HG02642 (cell line): ENCODE results near the gene SLBP.
A peak's percentile ranks its signal among the peaks of the same experiment; 100 is the strongest.

ENCODE experiments used
- ATAC-seq: cut with Tn5 transposase; IDR thresholded peaks from one replicate; pipeline ENCODE4 v1.9.1; 2021; ENCODE audit warnings: mild to moderate bottlenecking; ENCODE audit not compliant: unreplicated experiment, poor library complexity

The SLBP gene

DNA sequence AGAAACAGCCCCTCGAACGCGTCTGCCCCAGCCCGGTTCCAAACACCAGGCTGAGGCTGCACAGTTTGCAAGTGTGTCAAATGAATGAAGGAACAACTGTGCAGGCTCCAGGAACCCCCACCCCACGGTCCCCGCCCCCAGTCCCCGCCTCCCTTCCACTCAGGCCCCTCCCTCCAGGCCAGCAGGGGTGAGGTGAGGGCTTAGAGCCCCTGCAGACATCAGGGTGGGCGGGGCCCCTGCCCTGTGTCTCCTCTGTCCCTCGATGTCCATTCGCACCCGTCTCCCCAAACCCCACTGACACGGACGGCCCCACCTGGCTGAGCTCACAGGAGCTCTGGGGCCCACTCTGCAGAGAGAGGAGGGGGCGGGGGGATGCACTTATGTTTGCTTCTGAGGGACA is 37.7 kb upstream of the SLBP start:
- ATAC-seq = no peak

DNA sequence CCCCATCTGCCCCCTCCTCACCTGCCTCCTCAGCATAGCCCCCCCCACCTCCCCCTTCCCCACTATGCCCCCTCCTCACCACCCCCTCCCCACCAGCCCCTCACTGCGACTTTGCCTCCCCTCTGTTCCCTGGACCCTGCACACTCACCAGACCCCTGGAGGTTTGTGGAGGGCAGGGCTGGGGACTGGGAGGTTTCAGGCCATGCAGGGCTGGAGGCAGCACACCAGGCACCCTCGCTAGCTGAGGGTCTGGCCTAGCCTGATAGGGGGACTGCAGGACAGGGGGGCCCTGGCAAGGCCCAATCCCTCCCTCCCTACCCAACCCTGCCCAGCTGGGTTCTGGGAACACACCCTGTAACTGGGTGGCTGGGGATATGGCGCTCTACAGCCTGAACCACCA is 37.3 kb upstream of the SLBP start:
- ATAC-seq = no peak

DNA sequence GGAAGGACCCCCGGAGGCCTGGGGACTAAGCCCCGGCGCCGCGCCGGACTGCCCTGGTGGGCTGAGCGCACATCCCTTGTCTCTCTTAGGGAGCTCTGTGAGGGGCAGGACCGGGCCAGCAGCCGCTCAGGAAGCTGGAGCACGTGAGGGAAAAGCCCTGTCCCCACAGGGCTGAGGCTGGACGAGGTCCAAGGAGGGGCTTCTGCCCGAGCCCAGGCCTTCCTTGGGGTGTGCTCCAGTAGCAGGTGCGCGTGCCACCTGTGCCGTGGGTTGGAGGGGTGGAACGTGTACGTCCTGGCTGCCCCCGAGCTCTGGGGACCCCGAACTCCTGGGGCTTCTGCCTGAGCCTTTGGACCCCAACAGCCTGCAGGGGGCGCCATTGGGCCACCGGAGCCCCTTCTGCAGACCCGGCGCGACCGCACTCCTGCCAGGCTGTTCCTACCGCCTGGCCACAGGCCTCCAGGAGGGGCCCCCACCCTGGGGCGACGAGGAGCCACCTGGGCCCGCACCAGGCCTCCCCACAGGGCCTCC is 36.4 kb upstream of the SLBP start:
- ATAC-seq = no peak

DNA sequence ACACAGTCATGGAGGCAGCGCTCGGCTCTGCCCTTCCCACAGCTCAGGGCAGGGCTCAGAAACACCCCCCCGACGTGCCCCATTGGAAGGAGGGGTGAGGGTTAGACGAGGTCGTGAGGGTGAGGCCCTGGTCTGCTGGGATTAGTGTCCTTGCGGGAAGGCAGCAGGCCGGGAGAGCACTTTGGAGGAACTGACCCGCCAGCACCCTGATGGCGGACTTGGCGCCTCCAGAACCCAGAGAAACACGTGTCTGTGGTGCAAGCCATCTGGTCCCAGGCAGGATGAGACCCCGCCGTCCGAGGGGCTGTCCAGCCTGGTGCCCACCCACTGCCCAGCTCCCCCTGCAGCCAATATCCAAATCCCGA is 35.5 kb upstream of the SLBP start:
- ATAC-seq = no peak

DNA sequence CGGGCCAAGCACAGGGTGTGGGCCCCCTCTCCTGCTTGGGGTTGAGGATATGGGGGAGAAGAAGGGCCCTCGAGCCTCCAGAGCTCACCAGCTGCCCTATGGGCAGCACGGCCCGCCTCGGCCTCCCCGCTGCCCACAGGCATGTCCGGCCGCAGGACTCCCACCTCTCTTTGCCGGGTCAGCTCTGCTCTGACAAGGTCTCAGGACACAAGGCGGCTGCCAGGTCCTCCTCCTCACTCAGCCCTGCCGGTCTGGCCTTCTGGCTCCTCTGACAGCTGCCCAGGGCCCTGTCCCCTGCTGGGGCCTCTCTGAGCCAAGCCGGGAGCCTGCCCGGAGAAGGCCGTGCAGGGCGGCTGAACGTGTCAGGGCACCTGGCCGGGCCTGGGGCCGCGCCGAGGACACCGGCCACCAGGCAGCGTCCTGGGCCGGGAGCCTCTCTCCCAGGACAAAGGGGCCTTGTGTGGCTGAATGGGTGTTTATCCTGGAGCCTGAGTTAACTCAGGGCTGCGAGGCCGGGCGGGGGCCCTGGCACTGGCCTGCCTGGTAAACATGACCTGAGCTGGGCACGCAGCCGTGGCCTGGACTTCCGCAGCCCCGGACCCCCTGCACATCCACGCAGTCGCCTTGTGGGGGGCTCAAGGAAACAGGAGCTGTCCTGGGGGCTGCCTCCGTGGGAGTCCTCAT is 34.9 kb upstream of the SLBP start:
- no peak for ATAC-seq

DNA sequence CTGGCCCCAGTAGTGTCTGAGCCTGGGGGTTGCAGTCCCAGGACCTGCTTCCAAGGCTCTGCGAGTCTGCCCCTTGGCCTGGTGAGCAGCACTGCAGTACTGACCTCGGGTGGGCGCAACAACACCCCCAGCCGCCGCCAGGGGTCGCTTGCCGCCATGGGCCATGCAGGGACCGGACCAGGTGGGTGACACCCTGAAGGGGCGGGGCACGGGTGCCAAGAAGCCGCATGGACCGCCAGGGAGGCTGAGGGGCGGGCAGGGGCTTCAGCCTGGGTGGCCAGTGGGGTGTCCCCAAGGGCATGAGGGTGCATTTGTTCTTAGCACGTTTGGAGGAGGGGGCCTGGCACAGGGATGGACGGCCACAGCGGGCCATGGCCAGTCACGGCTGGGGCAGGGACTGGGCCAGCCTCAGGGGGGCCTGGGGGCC is 34.2 kb upstream of the SLBP start:
- ATAC-seq = peak; percentile 59

DNA sequence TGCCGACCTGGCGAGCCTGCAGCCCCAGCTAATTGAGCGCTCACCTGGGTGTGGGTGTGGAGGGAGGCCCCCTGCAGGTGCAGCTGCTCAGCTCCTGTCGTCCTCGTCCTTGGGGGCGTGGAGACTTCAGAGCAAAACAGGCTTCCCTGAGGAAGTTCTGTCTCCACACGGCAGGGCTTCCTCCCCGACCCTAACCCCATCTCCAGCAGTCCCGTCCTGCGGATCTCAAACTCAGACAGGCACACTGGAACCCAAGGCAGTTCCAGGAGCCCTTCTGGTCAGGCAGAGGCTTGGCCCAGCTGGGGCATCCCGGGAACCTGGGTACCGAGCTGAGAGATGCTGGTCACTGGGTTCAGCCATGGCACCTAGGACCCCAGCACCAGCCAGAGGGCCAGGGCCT is 33.6 kb upstream of the SLBP start:
- ATAC-seq = no peak

DNA sequence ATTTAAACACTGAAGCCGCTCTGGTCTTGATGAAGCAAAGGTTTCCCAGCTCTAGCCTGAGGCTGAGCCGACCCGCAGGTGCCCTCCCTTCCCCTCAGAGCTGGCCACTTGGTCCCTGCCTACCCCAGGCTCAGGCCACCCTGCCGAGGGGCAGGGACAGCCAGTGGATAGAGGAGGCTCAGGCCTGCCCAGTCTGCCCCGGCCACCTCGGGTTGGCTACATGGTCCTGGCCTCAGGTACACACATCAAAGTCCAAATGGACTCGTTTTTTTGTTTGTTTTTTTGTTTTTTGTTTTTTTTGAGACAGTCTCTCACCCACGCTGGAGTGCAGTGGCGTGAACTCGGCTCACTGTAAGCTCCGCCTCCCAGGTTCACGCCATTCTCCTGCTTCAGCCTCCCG is 33.0 kb upstream of the SLBP start:
- ATAC-seq = no peak

DNA sequence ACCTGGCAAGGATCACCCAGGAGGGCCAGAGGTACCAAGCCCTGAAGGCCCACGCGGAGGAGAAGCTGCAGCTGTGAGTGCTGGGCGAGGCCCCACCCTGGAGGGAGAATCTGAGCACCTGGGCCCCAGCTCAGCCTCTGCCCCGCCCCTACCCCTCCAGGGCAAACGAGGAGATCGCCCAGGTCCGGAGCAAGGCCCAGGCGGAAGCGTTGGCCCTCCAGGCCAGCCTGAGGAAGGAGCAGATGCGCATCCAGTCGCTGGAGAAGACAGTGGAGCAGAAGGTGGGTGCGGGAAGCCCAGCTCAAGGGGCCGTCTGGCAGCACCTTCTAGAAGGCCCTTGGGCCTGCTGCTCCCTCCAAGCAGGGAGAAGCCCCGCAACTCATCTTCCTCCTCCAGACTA is 32.4 kb upstream of the SLBP start:
- no peak for ATAC-seq

DNA sequence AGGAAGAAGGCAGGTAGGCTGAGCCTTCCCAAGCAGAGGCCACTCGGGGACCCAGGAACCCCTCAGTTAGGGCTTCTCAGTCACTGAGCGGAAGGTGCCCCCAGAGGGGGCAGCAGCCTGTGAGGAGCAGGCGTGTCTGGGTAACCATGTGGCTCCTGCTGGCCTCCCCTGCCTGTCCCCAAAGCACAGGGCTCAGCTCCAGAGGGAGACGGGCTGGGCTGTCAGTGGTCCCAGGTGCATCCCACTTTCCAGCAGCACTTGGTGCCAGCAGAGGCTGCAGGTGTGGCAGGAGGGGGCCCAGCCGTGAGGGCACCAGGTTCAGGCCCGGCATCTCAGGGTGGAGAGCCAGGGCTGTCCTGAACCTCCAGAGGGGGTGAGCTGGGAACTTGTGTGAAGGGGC is 31.9 kb upstream of the SLBP start:
- no peak for ATAC-seq

DNA sequence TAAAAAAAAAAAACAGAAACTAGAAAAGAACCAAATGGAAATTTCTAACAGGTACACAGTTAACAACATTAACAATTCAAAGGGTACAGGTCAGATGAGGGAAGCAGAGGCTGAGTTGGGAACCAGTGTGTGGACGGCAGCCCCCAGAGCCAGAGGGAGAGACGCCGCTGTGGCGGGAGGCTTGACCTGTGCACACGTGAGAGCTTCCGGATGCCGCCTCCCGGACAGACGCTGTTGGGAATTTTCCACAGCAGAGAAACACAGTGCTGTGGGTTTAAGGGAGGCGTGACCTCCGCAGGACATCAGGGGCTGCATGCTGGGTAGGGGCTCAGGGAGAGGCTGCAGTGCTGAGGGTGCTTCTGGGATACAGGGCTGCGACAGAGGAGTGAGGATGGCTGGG is 31.4 kb upstream of the SLBP start:
- no peak for ATAC-seq

DNA sequence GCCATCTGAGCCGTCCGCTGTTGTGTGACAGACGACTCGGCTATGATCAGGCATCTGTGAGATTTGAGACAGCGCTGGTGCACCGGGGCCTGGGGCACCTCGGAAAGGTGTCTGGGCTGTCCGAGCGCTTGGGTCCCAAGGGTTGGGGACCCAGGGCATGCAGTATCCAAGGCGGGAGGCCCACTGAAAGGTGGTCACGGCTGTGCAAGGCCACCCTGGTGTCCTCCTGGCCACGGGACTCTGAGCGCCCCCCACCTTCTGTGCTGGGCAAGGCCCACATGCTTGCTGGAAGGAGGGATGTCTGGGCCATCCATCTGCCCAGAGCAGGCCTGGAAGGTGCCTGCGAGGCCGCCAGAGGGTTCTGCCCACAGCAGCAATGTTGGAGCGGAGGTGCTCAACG is 29.1 kb upstream of the SLBP start:
- no peak for ATAC-seq

DNA sequence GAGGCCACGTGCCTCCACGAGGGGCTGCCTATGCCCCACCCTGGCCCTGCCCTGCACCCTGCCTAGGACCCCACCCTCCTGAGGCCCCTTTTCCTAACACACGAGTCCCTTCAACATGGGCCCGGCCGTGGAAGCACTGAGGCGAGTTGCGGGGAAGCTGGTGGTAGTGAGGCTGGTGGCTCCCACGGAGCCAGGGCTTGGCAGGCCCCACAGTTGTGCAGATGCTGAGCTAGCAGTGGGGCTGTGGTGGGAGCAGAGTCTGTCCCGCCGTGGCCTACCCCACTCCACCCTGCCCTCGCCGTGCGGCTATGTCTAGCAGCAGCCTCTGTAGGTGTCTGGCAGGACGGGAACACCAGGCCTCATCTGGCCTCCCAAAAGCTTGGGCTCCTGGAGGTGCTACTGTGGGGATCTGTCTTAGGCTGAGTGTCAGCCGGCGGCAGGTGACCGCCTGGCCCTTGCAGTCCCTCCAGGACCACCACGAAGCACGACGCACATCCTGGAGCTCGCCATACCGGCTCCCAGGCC is 28.0 kb upstream of the SLBP start:
- ATAC-seq = no peak

DNA sequence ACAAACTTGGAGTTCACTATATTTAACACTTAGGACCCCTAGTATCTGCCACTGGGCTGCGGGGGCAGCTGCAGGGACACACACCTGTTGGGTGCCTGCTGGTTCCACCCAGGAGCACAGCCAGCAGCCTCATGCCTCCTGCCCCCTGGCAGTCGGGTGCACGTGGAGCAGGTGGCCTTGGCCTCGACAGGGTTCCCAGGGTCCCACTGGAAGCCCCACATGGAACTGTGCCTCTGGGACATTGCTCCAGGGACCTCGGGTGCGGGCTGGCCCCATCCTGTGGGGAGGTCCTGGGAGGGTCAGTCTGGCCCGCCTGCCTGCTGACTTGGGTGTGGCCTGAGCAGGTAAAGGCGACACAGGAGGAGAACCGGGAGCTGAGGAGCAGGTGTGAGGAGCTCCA is 27.2 kb upstream of the SLBP start:
- ATAC-seq = no peak

DNA sequence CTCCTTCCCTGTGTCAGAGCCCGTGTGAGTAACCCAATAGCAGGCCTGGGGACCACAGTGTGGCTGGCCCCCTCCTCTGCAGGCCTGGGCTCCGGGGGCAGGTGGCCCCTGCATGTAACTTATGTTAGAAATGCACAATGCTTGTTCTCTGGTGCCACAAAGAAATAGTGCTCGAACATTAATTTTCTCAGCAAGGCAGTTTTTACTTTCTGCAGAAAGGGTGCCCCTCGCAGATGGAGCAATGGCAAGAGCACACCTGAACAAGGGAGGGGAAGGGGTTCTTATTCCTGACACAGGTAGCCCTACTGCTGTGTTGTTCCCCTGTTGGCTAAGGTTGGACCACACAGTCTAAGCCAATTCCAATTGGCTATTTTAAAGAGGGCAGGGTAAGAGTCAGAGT is 26.3 kb upstream of the SLBP start:
- ATAC-seq = no peak

DNA sequence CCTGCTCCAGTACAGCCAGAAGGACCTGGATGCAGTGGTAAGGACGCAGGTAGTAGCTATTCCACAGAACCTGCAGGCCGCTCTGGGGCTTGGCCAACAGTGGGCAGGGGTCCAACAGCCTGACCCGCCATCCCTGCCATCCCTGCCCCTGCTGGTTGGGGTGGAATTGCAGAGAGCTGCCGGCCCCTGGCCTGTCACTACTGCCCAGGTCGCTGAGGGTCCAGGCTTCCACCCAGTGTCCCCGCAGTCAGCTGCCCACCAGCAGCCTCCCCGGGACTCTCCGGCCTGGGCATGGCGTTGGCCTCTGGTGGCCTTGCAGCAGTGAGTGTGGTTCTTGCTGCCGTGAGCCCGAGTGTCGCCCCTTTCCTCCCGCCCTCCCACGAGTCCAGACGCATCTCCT is 25.5 kb upstream of the SLBP start:
- no peak for ATAC-seq

DNA sequence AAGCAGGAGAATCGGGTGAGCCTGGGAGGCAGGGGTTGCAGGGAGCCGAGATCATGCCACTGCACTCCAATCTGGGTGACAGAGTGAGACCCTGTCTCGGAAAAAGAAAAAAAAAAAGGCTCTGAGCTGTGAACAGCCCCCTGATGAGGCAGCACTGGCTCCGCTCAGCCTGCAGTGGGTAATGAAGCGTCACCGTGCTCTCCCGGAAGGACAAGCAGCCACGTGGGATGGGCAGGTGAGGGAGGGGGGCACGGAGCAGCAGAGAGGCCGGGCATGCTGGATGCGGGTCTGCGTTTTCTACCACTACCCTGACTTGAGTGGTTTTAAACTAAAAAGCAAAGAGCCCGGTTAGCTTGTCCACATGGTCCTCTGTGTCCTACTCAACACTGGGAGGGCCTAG is 24.7 kb upstream of the SLBP start:
- ATAC-seq = no peak

DNA sequence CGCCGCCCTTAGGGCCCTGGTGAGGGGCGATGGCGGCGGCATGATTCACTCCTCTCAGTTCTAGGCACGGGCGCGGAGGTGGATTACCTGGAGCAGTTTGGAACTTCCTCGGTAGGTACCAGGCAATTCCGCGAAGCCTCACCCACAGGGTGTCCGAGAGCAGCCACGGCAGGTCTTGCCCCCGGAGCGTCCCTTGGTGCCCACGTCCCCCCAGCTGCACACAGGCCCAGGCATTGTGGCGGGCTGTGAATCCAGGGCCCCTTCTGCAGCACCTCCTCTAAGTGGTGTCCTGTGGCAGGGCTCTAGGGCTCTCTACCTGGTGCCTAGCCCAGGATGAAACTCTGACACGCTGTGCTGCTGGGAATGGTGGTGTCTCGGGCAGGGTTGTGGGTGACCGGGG is 23.1 kb upstream of the SLBP start:
- no peak for ATAC-seq

DNA sequence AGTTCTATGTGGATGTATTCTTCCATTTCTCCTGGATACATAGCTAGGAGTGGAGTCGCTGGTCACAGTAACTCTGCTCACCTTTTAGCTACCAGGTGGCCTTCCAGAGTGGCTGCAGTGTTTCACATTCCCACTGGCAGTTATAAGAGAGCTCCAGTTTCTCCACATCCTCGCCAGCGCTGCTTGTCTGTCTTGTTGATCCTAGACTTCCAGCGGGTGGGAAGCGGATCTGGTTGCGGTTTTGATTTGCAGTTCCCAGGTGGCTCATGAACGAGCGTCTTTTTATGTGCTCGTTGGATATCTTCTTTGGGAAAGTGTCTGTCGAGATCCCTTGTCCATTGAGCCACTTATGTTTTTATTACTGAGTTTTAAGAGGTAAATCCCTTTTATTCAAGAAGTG is 20.8 kb upstream of the SLBP start:
- no peak for ATAC-seq

DNA sequence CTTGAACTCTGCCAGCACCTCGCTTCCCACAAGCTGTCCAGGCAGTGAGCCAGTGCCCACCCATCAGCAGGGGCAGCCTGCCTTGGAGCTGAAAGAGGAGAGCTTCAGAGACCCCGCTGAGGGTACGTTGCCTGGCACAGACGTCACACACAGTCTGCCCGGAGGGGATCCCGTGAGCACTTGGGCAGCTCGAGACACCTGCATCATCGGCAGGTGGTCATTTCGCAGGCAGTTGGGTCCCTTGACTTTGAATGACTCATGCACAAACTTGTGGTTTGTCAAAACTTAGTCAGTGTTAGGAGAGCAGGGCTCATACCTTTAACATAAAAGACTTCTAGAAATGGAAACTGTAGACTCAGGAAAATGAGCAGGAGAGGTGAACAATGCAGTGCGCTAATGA is 19.1 kb upstream of the SLBP start:
- no peak for ATAC-seq

DNA sequence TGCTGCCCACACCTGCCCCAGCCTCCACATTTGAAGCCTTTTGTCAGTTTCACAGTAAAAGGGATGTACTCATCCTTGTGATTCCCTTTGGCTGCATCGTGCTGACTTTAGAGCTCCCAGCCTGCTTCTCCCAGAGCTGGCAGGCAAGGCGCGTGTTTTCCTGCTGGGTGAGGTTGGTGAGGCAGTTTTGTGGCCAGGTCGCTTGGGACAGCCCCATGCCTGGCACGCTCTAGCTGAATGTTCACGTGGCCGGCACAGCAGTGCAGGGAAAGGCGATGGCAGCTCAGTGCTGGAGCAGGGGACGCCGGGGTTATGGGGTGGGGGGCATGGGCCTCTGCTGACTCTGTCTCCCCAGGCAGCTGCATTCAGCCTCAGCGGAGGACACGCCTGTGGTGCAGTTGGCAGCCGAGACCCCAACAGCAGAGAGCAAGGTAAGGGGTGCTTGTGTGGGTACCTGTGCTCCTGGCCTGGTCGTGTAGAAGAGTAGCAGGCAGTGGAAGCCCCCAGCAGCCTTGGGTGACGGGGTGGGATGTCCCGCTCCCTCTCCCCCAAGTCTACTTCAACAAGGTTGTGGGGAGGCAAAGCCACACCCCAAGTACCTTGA is 18.5 kb upstream of the SLBP start:
- ATAC-seq = no peak
